ENCODE results near the gene IGFN1. TPM values are rescaled to one million over a fixed set of nuclear protein-coding genes. Genes with fewer than 3 reads are reported as not detected.

IGFN1 gene
- polyA plus RNA-seq, 1 of the 3 experiments (the other 2 are of a cell fraction): 0.18 TPM

DNA sequence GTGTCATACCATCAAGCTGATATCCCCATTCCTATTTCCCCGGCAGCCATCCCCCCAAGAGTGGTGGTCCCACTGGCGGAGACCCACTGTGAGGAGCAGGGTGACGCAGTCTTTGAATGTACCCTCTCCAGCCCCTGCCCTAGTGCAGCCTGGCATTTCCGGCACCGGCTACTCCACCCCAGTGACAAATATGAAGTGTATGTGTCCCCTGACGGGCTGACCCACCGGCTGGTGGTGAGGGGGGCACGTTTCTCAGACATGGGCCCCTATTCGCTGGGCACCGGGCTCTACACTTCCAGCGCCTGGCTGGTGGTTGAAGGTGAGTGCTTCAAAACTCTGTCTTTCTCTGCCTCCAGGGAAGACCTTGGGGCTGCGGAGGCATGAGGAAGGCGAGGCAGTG is 14.4 kb downstream of the IGFN1 start:
- CTCF ChIA-PET: interaction anchor here (0.6 kb wide), 1 partner anchor 17 kb away, joined by 3 read pairs; no protein-coding TSS in a partner anchor
- TF ChIP-seq FOXM1 (IDR thresholded peaks at IDR 0.05; ENCODE audit: low read depth): no peak
- TF ChIP-seq, protein P1, sequence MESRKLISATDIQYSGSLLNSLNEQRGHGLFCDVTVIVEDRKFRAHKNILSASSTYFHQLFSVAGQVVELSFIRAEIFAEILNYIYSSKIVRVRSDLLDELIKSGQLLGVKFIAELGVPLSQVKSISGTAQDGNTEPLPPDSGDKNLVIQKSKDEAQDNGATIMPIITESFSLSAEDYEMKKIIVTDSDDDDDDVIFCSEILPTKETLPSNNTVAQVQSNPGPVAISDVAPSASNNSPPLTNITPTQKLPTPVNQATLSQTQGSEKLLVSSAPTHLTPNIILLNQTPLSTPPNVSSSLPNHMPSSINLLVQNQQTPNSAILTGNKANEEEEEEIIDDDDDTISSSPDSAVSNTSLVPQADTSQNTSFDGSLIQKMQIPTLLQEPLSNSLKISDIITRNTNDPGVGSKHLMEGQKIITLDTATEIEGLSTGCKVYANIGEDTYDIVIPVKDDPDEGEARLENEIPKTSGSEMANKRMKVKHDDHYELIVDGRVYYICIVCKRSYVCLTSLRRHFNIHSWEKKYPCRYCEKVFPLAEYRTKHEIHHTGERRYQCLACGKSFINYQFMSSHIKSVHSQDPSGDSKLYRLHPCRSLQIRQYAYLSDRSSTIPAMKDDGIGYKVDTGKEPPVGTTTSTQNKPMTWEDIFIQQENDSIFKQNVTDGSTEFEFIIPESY (IDR thresholded peaks at IDR 0.05; ENCODE audit: borderline replicate concordance, low read depth): no peak
- no peak for TF ChIP-seq RXRA (IDR thresholded peaks at IDR 0.05; ENCODE audit: borderline replicate concordance, low read depth)
- no peak for TF ChIP-seq GABPA (IDR thresholded peaks at IDR 0.05; ENCODE audit: low read depth)
- TF ChIP-seq YY1 (IDR thresholded peaks at IDR 0.05; ENCODE audit: low read depth): no peak
- peaks cover 0 to 2% of the 10 kb centered on the region in 2 experiments; a peak in 1 of 4 replicates for H3K4me1 ChIP-seq (ENCODE audit: control insufficient read depth in 1 of 2, insufficient read depth in 2 of 2, low read depth in 1 of 2, low read length in 1 of 2)
- H3K9me3 ChIP-seq: no peaks in the 10 kb centered on the region
- POLR2A ChIA-PET: no interaction called here
- no peak for DNase-seq
- no peak overlapping the region for H3K4me2 ChIP-seq
- no peak overlapping the region for H3K4me3 ChIP-seq (ENCODE audit: low read depth in 2 of 2, low read length in 1 of 2)
- no peaks in the 10 kb centered on the region for H3K79me2 ChIP-seq (ENCODE audit: insufficient read depth)
- no peak overlapping the region for H3K27ac ChIP-seq (ENCODE audit: low read depth in 2 of 2, low read length in 1 of 2)
- H3K9me2 ChIP-seq: no peaks in the 10 kb centered on the region
- WGBS (ENCODE audit: low lambda C conversion rate): 63% methylated on average over 11 of the region's 13 CpGs
- H3K36me3 ChIP-seq (replicated peaks in 1 of 2; ENCODE audit: control insufficient read depth in 1 of 2, insufficient read depth in 2 of 2, low read length in 1 of 2): no peaks in the 10 kb centered on the region
- H3K9ac ChIP-seq: no peak overlapping the region
- no peaks in the 10 kb centered on the region for H4K20me1 ChIP-seq (ENCODE audit: insufficient read depth)
- H3F3A ChIP-seq (replicated peaks; ENCODE audit: insufficient read depth): no peaks in the 10 kb centered on the region
- H2AFZ ChIP-seq (ENCODE audit: low read depth): no peak overlapping the region
- H3K27me3 ChIP-seq (ENCODE audit: insufficient read depth): peaks cover 21% of the 10 kb centered on the region

DNA sequence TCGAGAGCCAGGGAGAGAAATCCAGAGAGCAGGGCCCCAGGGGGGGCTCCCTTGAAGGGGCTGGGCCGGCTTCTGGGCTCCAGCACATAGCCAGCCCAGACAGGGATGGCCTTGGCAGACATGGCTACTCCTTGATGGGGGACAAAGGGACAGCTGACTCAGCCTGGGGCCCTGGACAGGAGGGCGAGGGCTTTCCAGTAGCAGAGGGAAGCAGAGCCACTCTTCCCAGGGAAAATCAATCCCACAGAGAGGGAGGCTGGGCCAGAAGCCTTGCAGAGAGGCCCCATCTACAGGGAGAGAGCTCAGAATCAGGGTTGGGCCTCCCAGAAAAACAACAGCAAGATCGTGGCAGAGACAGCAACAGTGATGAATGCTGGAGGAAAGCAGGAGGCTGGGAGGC is 15.6 kb downstream of the IGFN1 start:
- no peaks in the 10 kb centered on the region for H3K79me2 ChIP-seq (ENCODE audit: insufficient read depth)
- no peaks in the 10 kb centered on the region for H3F3A ChIP-seq (replicated peaks; ENCODE audit: insufficient read depth)
- H4K20me1 ChIP-seq (ENCODE audit: insufficient read depth): no peaks in the 10 kb centered on the region
- ChIA-PET POLR2A (no interaction called here), CTCF (interaction anchor here (1.0 to 2.0 kb wide), 2 partner anchors 17 to 20 kb away, joined by 3 to 6 read pairs; no protein-coding TSS in a partner anchor)
- H2AFZ ChIP-seq (ENCODE audit: low read depth): no peak overlapping the region
- H3K4me1 ChIP-seq (ENCODE audit: control insufficient read depth in 1 of 2, insufficient read depth in 2 of 2, low read depth in 1 of 2, low read length in 1 of 2): peaks cover 0 to 2% of the 10 kb centered on the region in 2 experiments; a peak in 1 of 4 replicates
- H3K9ac ChIP-seq: no peak overlapping the region
- H3K27me3 ChIP-seq (ENCODE audit: insufficient read depth): peaks cover 26% of the 10 kb centered on the region
- no peak overlapping the region for H3K4me3 ChIP-seq (ENCODE audit: low read depth in 2 of 2, low read length in 1 of 2)
- H3K9me3 ChIP-seq: no peaks in the 10 kb centered on the region
- H3K4me2 ChIP-seq: no peak overlapping the region
- DNase-seq: no peak
- WGBS (ENCODE audit: low lambda C conversion rate): 52% methylated on average over 3 of the region's 4 CpGs
- TF ChIP-seq SIN3A (IDR thresholded peaks at IDR 0.05; ENCODE audit: borderline replicate concordance, low read depth, low read length) (no peak), POLR2AphosphoS5 (IDR thresholded peaks at IDR 0.05; ENCODE audit: low read depth, low read length) (no peak), ELF1 (IDR thresholded peaks at IDR 0.05) (no peak), EP300 (IDR thresholded peaks at IDR 0.05; ENCODE audit: borderline replicate concordance in 1 of 2, low read depth in 1 of 2, low read length in 1 of 2) (no peak), GATA2 (CRISPR knock-in tag; IDR thresholded peaks at IDR 0.05) (no peak), SMC3 (IDR thresholded peaks at IDR 0.05; ENCODE audit: low read depth, low read length) (no peak), TAF1 (IDR thresholded peaks at IDR 0.05; ENCODE audit: borderline replicate concordance, low read depth, low read length) (no peak)
- TF ChIP-seq, protein P2, sequence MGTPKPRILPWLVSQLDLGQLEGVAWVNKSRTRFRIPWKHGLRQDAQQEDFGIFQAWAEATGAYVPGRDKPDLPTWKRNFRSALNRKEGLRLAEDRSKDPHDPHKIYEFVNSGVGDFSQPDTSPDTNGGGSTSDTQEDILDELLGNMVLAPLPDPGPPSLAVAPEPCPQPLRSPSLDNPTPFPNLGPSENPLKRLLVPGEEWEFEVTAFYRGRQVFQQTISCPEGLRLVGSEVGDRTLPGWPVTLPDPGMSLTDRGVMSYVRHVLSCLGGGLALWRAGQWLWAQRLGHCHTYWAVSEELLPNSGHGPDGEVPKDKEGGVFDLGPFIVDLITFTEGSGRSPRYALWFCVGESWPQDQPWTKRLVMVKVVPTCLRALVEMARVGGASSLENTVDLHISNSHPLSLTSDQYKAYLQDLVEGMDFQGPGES (IDR thresholded peaks at IDR 0.05; ENCODE audit: low read depth, low read length): no peak
- no peak overlapping the region for H3K27ac ChIP-seq (ENCODE audit: low read depth in 2 of 2, low read length in 1 of 2)
- H3K9me2 ChIP-seq: no peaks in the 10 kb centered on the region
- no peaks in the 10 kb centered on the region for H3K36me3 ChIP-seq (replicated peaks in 1 of 2; ENCODE audit: control insufficient read depth in 1 of 2, insufficient read depth in 2 of 2, low read length in 1 of 2)
